ENCODE results near the gene PPIE. TPM values are rescaled to one million over a fixed set of nuclear protein-coding genes. Genes with fewer than 3 reads are reported as not detected.

The PPIE gene
- total RNA-seq, 2 experiments from 2014 or later: 52.3 to 57.4 TPM

- POLR2A ChIA-PET: no interaction called here
These were observed 14.7 kb downstream of the PPIE start for GRCh38 chr1:39753132-39754025.

GRCh38 chr1:39754026-39754570 lies 15.4 kb downstream of the PPIE start:
- CTCF ChIA-PET: no interaction called here
- H3K4me1 Mint-ChIP-seq: no peaks in the 10 kb centered on the region

More at GRCh38 chr1:39753132-39754025, 14.7 kb downstream of the PPIE start:
- H3K27ac Mint-ChIP-seq: no peak overlapping the region
- no peak overlapping the region for H3K4me3 Mint-ChIP-seq
- H3K27me3 Mint-ChIP-seq: no peaks in the 10 kb centered on the region
- DNase-seq: no peak
- H3K9me3 Mint-ChIP-seq: no peaks in the 10 kb centered on the region
- H3K4me1 Mint-ChIP-seq: no peaks in the 10 kb centered on the region
- H3K36me3 Mint-ChIP-seq (ENCODE audit: low read depth): peaks cover 62% of the 10 kb centered on the region
- CTCF ChIA-PET: no interaction called here

GRCh38 chr1:39754906-39755504 lies 16.3 kb downstream of the PPIE start:
- Mint-ChIP-seq H3K27me3 (no peaks in the 10 kb centered on the region), H3K36me3 (ENCODE audit: low read depth) (peaks cover 59% of the 10 kb centered on the region), H3K4me1 (peaks cover 2% of the 10 kb centered on the region), H3K4me3 (no peak overlapping the region), H3K9me3 (no peaks in the 10 kb centered on the region), H3K27ac (no peak overlapping the region)
- no peak for DNase-seq
- CTCF ChIA-PET: no interaction called here
- POLR2A ChIA-PET: interaction anchor here (0.7 to 1.5 kb wide), 2 partner anchors 16 to 44 kb away, joined by 4 to 8 read pairs; partner anchors contain the start of gene PPIE

More at GRCh38 chr1:39754026-39754570, 15.4 kb downstream of the PPIE start:
- POLR2A ChIA-PET: no interaction called here
- Mint-ChIP-seq H3K9me3 (no peaks in the 10 kb centered on the region), H3K27ac (no peak overlapping the region), H3K36me3 (ENCODE audit: low read depth) (peaks cover 61% of the 10 kb centered on the region), H3K27me3 (no peaks in the 10 kb centered on the region), H3K4me3 (no peak overlapping the region)
- DNase-seq: no peak

GRCh38 chr1:39755965-39756659 lies 17.4 kb downstream of the PPIE start:
- Mint-ChIP-seq H3K27me3 (no peaks in the 10 kb centered on the region), H3K36me3 (ENCODE audit: low read depth) (peaks cover 48% of the 10 kb centered on the region), H3K27ac (no peak overlapping the region), H3K4me1 (peaks cover 2% of the 10 kb centered on the region), H3K4me3 (no peak overlapping the region), H3K9me3 (no peaks in the 10 kb centered on the region)
- no peak for DNase-seq
- POLR2A ChIA-PET: interaction anchor here (1.5 kb wide), 1 partner anchor 17 kb away, joined by 8 read pairs; the partner anchor contains the start of gene PPIE
- CTCF ChIA-PET: no interaction called here

- H3K27ac Mint-ChIP-seq: no peak overlapping the region
- peaks cover 39% of the 10 kb centered on the region for H3K36me3 Mint-ChIP-seq (ENCODE audit: low read depth)
- H3K27me3 Mint-ChIP-seq: no peaks in the 10 kb centered on the region
- H3K4me3 Mint-ChIP-seq: no peak overlapping the region
- H3K4me1 Mint-ChIP-seq: peaks cover 2% of the 10 kb centered on the region
- DNase-seq: no peak
- no peaks in the 10 kb centered on the region for H3K9me3 Mint-ChIP-seq
- ChIA-PET POLR2A (no interaction called here), CTCF (no interaction called here)
These were observed 18.8 kb downstream of the PPIE start for GRCh38 chr1:39757501-39757900.

GRCh38 chr1:39758556-39759435 lies 20.1 kb downstream of the PPIE start:
- H3K4me3 Mint-ChIP-seq: no peak overlapping the region
- CTCF ChIA-PET: no interaction called here
- no peaks in the 10 kb centered on the region for H3K9me3 Mint-ChIP-seq
- H3K27ac Mint-ChIP-seq: no peak overlapping the region
- POLR2A ChIA-PET: no interaction called here
- H3K27me3 Mint-ChIP-seq: no peaks in the 10 kb centered on the region
- no peak for DNase-seq
- peaks cover 31% of the 10 kb centered on the region for H3K36me3 Mint-ChIP-seq (ENCODE audit: low read depth)
- peaks cover 2% of the 10 kb centered on the region for H3K4me1 Mint-ChIP-seq

- CTCF ChIA-PET: no interaction called here
- Mint-ChIP-seq H3K9me3 (no peaks in the 10 kb centered on the region), H3K27me3 (no peaks in the 10 kb centered on the region), H3K4me3 (no peak overlapping the region), H3K4me1 (peaks cover 2% of the 10 kb centered on the region), H3K27ac (no peak overlapping the region), H3K36me3 (ENCODE audit: low read depth) (peaks cover 29% of the 10 kb centered on the region)
- POLR2A ChIA-PET: no interaction called here
- DNase-seq: no peak
These were observed 20.7 kb downstream of the PPIE start for GRCh38 chr1:39759436-39759726.

GRCh38 chr1:39760074-39761008 lies 21.7 kb downstream of the PPIE start:
- Mint-ChIP-seq H3K27ac (no peak overlapping the region), H3K27me3 (no peaks in the 10 kb centered on the region), H3K4me3 (no peak overlapping the region), H3K36me3 (ENCODE audit: low read depth) (peaks cover 28% of the 10 kb centered on the region), H3K9me3 (no peaks in the 10 kb centered on the region), H3K4me1 (peaks cover 2% of the 10 kb centered on the region)
- ChIA-PET POLR2A (no interaction called here), CTCF (no interaction called here)
- no peak for DNase-seq

GRCh38 chr1:39761016-39761415 lies 22.3 kb downstream of the PPIE start:
- ChIA-PET POLR2A (no interaction called here), CTCF (no interaction called here)
- Mint-ChIP-seq H3K4me1 (peaks cover 2% of the 10 kb centered on the region), H3K9me3 (no peaks in the 10 kb centered on the region), H3K36me3 (ENCODE audit: low read depth) (peaks cover 28% of the 10 kb centered on the region), H3K27ac (no peak overlapping the region), H3K27me3 (no peaks in the 10 kb centered on the region), H3K4me3 (no peak overlapping the region)
- no peak for DNase-seq

GRCh38 chr1:39761557-39762260 lies 23.0 kb downstream of the PPIE start:
- POLR2A ChIA-PET: no interaction called here
- CTCF ChIA-PET: no interaction called here
- Mint-ChIP-seq H3K27ac (no peak overlapping the region), H3K9me3 (no peaks in the 10 kb centered on the region), H3K4me3 (no peak overlapping the region), H3K36me3 (ENCODE audit: low read depth) (peaks cover 25% of the 10 kb centered on the region), H3K4me1 (peaks cover 2% of the 10 kb centered on the region), H3K27me3 (no peaks in the 10 kb centered on the region)
- DNase-seq: no peak

- POLR2A ChIA-PET: no interaction called here
- Mint-ChIP-seq H3K27me3 (no peaks in the 10 kb centered on the region), H3K4me1 (peaks cover 2% of the 10 kb centered on the region), H3K36me3 (ENCODE audit: low read depth) (peaks cover 16% of the 10 kb centered on the region), H3K4me3 (no peak overlapping the region), H3K27ac (no peak overlapping the region), H3K9me3 (no peaks in the 10 kb centered on the region)
- CTCF ChIA-PET: no interaction called here
- no peak for DNase-seq
These were observed 24.2 kb downstream of the PPIE start for GRCh38 chr1:39762550-39763540.

All from activated CD4-positive, alpha-beta memory T cell treated with anti-CD3 and anti-CD28 coated beads, Interleukin-2, amount 10 ng/mL, durations not matched to agents 7 days and 5 days (primary cell).